HepG2 (cell line): ENCODE results near the gene APIP. TPM values are rescaled to one million over a fixed set of nuclear protein-coding genes. Genes with fewer than 3 reads are reported as not detected.
A peak's percentile ranks its signal among the peaks of the same experiment; 100 is the strongest.

ENCODE experiments used
- ATAD3A ChIP-seq: sonication (generic); formaldehyde crosslinking; IDR thresholded peaks from 2 replicates; pipeline ENCODE4 v1.4.0; 2020; ENCODE audit warnings: missing genetic modification reagents
- CHCHD3 ChIP-seq: sonication (generic); formaldehyde crosslinking; IDR thresholded peaks from 2 replicates; pipeline ENCODE4 v1.8.0; 2022; ENCODE audit warnings: mild to moderate bottlenecking, missing genetic modification reagents, moderate library complexity
- HMG20B ChIP-seq: conservative IDR thresholded peaks from 2 replicates; pipeline ENCODE4 v1.6.1; 2016; ENCODE audit warnings: missing genetic modification reagents, missing compliant biosample characterization
- PTBP1 ChIP-seq: fragments of 200-400 bp; formaldehyde crosslinking; IDR thresholded peaks from 2 replicates; pipeline ENCODE4 v1.6.1; 2018; ENCODE audit warnings: low read length, low read depth; ENCODE audit not compliant: poor library complexity, severe bottlenecking
- TCF7L2 ChIP-seq: IDR thresholded peaks from 2 replicates; pipeline ENCODE4 v1.6.1; 2011; ENCODE audit warnings: mild to moderate bottlenecking, low read depth, low read length, moderate library complexity
- ZBTB3 ChIP-seq: sonication (generic); formaldehyde crosslinking; IDR thresholded peaks from 2 replicates; pipeline ENCODE4 v1.4.0; 2020; ENCODE audit warnings: low read depth, mild to moderate bottlenecking, moderate library complexity, missing genetic modification reagents, borderline replicate concordance
- ZFX ChIP-seq: sonication (generic); formaldehyde crosslinking; IDR thresholded peaks from 2 replicates; pipeline ENCODE4 v1.4.0; 2020; ENCODE audit warnings: mild to moderate bottlenecking, low read depth, missing genetic modification reagents, moderate library complexity
- ZNF30 ChIP-seq: sonication (generic); formaldehyde crosslinking; IDR thresholded peaks from 2 replicates; pipeline ENCODE4 v1.5.0; 2020; ENCODE audit warnings: mild to moderate bottlenecking, missing genetic modification reagents
- ZNF329 ChIP-seq: sonication (generic); formaldehyde crosslinking; IDR thresholded peaks from 2 replicates; pipeline ENCODE4 v1.9.0; 2021; ENCODE audit warnings: low read depth, mild to moderate bottlenecking, missing genetic modification reagents
- polyA plus RNA-seq, 8 experiments: library from polyadenylated mRNA; depleted of rRNA in 3 of 8; stranded (reverse) in 7 of 8; unstranded in 1 of 8; fragments of >200 nt; fragmentation: Illumina TruSeq in 4 of 8; extraction: Trizol in 4 of 8; gene quantifications; 2 replicates each; pipeline versions ENCODE4 v1.2.1 to v1.2.3, GENCODE V29; 2011 to 2016; ENCODE audit warnings: low read depth in 4 of 8, missing spikeins in 1 of 8, mixed read lengths in 1 of 8; ENCODE audit not compliant: insufficient read depth in 1 of 8
- total RNA-seq, 5 experiments: library from RNA; depleted of rRNA; stranded (reverse); fragments of >200 nt; fragmentation: Illumina TruSeq; extraction: Trizol; gene quantifications; 2 replicates each; pipeline ENCODE4 v1.2.3, GENCODE V29; 2016; ENCODE audit warnings: low read depth in 1 of 5
- TF ChIP-seq, protein P1 (sequence below): sonication (generic); formaldehyde crosslinking; IDR thresholded peaks from 2 replicates; pipeline ENCODE4 v1.4.0; 2020; ENCODE audit warnings: missing genetic modification reagents
- TF ChIP-seq, protein P2 (sequence below): IDR thresholded peaks from 2 replicates; pipeline ENCODE4 v1.6.1; 2016; ENCODE audit warnings: low read depth, borderline replicate concordance
- TF ChIP-seq, protein P3 (sequence below): sonication (generic); formaldehyde crosslinking; IDR thresholded peaks from 2 replicates; pipeline ENCODE4 v1.4.0; 2020; ENCODE audit warnings: missing genetic modification reagents, borderline replicate concordance
- TF ChIP-seq, protein P4 (sequence below): sonication (generic); formaldehyde crosslinking; IDR thresholded peaks from 2 replicates; pipeline ENCODE4 v1.5.1; 2020; ENCODE audit warnings: missing genetic modification reagents, mild to moderate bottlenecking, borderline replicate concordance
- TF ChIP-seq, protein P5 (sequence below): sonication (generic); formaldehyde crosslinking; IDR thresholded peaks from 2 replicates; pipeline ENCODE4 v1.4.0; 2020; ENCODE audit warnings: missing genetic modification reagents, borderline replicate concordance
- TF ChIP-seq, protein P6 (sequence below): IDR thresholded peaks from 2 replicates; pipeline ENCODE4 v1.6.1; 2016; ENCODE audit warnings: mild to moderate bottlenecking
- TF ChIP-seq, protein P7 (sequence below): IDR thresholded peaks from 2 replicates; pipeline ENCODE4 v1.6.1; 2016; ENCODE audit warnings: missing compliant biosample characterization, missing genetic modification reagents, borderline replicate concordance

Gene APIP
- total and polyA plus RNA-seq, 2 of the 13 experiments (the other 11 are each of a cell fraction or from before 2014, with no cell fraction given) = 16.9 to 31.0 TPM

DNA sequence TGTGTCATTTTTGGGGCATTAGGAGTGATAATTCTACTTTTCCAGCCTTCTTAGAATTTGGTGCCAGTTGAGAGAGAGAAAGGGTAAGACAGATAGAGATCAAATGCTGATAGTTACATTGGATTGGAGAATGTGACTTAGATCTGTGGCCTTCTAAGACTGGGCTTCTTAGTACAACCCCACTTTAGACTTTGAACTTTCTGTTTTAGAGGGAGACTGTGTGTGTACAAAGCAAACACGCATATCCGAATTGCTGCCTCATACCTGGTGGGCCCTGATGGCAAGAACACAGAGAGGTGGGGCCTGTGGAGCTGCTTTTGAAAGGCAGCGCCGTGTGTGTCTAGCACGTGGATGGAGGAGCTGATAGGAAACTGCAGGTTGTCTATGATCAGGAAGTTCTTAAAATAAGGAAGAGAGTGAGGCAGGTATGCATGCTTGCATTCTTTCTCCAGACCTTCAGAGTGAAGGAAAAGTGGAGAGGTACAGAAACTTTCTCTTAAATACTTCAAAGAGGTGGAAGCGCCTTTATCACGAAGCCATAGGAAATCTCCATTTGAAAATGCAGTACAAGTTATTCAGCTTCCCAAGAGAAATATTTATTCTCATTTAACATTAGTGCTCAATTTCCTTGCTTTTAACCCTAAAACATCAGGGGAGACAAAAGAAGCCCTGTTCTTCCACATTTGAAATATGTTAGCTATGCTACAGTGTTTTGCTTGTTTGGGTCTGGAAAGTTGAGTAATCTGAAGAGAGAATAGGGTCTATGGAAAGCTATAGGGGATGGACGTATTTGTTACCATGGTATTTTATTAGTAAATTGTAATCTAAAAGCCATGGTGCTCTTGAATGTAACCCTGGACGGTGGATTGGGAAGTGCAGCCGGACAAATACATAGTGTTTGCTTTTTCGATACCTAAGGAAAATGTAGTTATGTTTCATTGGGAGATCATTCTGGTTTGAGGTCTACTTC, 13.9 kb upstream of the APIP start (continued):
- no peak for TF ChIP-seq ATAD3A (CRISPR knock-in tag)
- TF ChIP-seq HMG20B (CRISPR knock-in tag) = peak; percentile 44
- no peak for TF ChIP-seq TCF7L2
- TF ChIP-seq, protein P1, sequence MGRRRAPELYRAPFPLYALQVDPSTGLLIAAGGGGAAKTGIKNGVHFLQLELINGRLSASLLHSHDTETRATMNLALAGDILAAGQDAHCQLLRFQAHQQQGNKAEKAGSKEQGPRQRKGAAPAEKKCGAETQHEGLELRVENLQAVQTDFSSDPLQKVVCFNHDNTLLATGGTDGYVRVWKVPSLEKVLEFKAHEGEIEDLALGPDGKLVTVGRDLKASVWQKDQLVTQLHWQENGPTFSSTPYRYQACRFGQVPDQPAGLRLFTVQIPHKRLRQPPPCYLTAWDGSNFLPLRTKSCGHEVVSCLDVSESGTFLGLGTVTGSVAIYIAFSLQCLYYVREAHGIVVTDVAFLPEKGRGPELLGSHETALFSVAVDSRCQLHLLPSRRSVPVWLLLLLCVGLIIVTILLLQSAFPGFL (CRISPR knock-in tag) = no peak
- TF ChIP-seq, protein P2, sequence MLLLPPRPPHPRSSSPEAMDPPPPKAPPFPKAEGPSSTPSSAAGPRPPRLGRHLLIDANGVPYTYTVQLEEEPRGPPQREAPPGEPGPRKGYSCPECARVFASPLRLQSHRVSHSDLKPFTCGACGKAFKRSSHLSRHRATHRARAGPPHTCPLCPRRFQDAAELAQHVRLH (CRISPR knock-in tag) = peak; percentile 87; the same call in 1 of the 2 replicates
- TF ChIP-seq, protein P3, sequence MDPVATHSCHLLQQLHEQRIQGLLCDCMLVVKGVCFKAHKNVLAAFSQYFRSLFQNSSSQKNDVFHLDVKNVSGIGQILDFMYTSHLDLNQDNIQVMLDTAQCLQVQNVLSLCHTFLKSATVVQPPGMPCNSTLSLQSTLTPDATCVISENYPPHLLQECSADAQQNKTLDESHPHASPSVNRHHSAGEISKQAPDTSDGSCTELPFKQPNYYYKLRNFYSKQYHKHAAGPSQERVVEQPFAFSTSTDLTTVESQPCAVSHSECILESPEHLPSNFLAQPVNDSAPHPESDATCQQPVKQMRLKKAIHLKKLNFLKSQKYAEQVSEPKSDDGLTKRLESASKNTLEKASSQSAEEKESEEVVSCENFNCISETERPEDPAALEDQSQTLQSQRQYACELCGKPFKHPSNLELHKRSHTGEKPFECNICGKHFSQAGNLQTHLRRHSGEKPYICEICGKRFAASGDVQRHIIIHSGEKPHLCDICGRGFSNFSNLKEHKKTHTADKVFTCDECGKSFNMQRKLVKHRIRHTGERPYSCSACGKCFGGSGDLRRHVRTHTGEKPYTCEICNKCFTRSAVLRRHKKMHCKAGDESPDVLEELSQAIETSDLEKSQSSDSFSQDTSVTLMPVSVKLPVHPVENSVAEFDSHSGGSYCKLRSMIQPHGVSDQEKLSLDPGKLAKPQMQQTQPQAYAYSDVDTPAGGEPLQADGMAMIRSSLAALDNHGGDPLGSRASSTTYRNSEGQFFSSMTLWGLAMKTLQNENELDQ (CRISPR knock-in tag) = no peak
- TF ChIP-seq PTBP1 = no peak
- TF ChIP-seq, protein P4, sequence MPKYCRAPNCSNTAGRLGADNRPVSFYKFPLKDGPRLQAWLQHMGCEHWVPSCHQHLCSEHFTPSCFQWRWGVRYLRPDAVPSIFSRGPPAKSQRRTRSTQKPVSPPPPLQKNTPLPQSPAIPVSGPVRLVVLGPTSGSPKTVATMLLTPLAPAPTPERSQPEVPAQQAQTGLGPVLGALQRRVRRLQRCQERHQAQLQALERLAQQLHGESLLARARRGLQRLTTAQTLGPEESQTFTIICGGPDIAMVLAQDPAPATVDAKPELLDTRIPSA (CRISPR knock-in tag) = no peak
- no peak for TF ChIP-seq CHCHD3 (CRISPR knock-in tag)
- TF ChIP-seq, protein P5, sequence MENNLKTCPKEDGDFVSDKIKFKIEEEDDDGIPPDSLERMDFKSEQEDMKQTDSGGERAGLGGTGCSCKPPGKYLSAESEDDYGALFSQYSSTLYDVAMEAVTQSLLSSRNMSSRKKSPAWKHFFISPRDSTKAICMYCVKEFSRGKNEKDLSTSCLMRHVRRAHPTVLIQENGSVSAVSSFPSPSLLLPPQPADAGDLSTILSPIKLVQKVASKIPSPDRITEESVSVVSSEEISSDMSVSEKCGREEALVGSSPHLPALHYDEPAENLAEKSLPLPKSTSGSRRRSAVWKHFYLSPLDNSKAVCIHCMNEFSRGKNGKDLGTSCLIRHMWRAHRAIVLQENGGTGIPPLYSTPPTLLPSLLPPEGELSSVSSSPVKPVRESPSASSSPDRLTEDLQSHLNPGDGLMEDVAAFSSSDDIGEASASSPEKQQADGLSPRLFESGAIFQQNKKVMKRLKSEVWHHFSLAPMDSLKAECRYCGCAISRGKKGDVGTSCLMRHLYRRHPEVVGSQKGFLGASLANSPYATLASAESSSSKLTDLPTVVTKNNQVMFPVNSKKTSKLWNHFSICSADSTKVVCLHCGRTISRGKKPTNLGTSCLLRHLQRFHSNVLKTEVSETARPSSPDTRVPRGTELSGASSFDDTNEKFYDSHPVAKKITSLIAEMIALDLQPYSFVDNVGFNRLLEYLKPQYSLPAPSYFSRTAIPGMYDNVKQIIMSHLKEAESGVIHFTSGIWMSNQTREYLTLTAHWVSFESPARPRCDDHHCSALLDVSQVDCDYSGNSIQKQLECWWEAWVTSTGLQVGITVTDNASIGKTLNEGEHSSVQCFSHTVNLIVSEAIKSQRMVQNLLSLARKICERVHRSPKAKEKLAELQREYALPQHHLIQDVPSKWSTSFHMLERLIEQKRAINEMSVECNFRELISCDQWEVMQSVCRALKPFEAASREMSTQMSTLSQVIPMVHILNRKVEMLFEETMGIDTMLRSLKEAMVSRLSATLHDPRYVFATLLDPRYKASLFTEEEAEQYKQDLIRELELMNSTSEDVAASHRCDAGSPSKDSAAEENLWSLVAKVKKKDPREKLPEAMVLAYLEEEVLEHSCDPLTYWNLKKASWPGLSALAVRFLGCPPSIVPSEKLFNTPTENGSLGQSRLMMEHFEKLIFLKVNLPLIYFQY (CRISPR knock-in tag) = peak; percentile 80
- TF ChIP-seq ZFX (CRISPR knock-in tag) = peak; percentile 73
- no peak for TF ChIP-seq ZNF30
- TF ChIP-seq, protein P6, sequence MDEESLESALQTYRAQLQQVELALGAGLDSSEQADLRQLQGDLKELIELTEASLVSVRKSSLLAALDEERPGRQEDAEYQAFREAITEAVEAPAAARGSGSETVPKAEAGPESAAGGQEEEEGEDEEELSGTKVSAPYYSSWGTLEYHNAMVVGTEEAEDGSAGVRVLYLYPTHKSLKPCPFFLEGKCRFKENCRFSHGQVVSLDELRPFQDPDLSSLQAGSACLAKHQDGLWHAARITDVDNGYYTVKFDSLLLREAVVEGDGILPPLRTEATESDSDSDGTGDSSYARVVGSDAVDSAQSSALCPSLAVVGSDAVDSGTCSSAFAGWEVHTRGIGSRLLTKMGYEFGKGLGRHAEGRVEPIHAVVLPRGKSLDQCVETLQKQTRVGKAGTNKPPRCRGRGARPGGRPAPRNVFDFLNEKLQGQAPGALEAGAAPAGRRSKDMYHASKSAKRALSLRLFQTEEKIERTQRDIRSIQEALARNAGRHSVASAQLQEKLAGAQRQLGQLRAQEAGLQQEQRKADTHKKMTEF = peak; percentile 90
- TF ChIP-seq, protein P7, sequence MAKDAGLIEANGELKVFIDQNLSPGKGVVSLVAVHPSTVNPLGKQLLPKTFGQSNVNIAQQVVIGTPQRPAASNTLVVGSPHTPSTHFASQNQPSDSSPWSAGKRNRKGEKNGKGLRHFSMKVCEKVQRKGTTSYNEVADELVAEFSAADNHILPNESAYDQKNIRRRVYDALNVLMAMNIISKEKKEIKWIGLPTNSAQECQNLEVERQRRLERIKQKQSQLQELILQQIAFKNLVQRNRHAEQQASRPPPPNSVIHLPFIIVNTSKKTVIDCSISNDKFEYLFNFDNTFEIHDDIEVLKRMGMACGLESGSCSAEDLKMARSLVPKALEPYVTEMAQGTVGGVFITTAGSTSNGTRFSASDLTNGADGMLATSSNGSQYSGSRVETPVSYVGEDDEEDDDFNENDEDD (CRISPR knock-in tag) = peak; percentile 96
- no peak for TF ChIP-seq ZNF329 (CRISPR knock-in tag)
- no peak for TF ChIP-seq ZBTB3 (CRISPR knock-in tag)
